ENCODE results near the gene STXBP2. TPM values are rescaled to one million over a fixed set of nuclear protein-coding genes. Genes with fewer than 3 reads are reported as not detected.

The STXBP2 gene
- total and polyA plus RNA-seq, 9 of the 15 experiments (the other 6 are each of a cell fraction or from before 2014, with no cell fraction given): 2.5 to 163 (median 71.3) TPM

- TF ChIP-seq ZBTB5 (IDR thresholded peaks at IDR 0.05) (no peak), NFIX (CRISPR knock-in tag; IDR thresholded peaks at IDR 0.05; ENCODE audit: low read depth) (no peak), HMG20B (CRISPR knock-in tag; IDR thresholded peaks at IDR 0.05) (no peak), ZNF232 (CRISPR knock-in tag; IDR thresholded peaks at IDR 0.05) (no peak), C11orf30 (IDR thresholded peaks at IDR 0.05; ENCODE audit: low read depth) (no peak), ZNF551 (CRISPR knock-in tag; IDR thresholded peaks at IDR 0.05) (no peak), PRDM10 (IDR thresholded peaks at IDR 0.05; ENCODE audit: partially characterized antibody) (no peak), ARID2 (IDR thresholded peaks at IDR 0.05) (no peak), FOS (IDR thresholded peaks at IDR 0.05; ENCODE audit: extremely low read depth, insufficient read length) (no peak), SIX5 (IDR thresholded peaks at IDR 0.05; ENCODE audit: borderline replicate concordance in 1 of 2, insufficient read depth in 1 of 2, low read depth in 1 of 2, low read length in 2 of 2) (no peak), RAD51 (IDR thresholded peaks at IDR 0.05; ENCODE audit: borderline replicate concordance, low read depth) (no peak), FIP1L1 (IDR thresholded peaks at IDR 0.05; ENCODE audit: low read depth, low read length, poor library complexity, severe bottlenecking) (no peak), NR3C1 (CRISPR knock-in tag; IDR thresholded peaks at IDR 0.05) (no peak), BCLAF1 (IDR thresholded peaks at IDR 0.05; ENCODE audit: borderline replicate concordance in 1 of 2, control insufficient read depth in 1 of 2, low read depth in 2 of 2, low read length in 1 of 2) (no peak), ZNF830 (CRISPR knock-in tag; IDR thresholded peaks at IDR 0.05) (no peak), ARNT (IDR thresholded peaks at IDR 0.05) (no peak), EGR1 (conservative IDR thresholded peaks at IDR 0.05) (no peak), HOXB6 (CRISPR knock-in tag; IDR thresholded peaks at IDR 0.05; ENCODE audit: borderline replicate concordance) (no peak), HNRNPUL1 (IDR thresholded peaks at IDR 0.05; ENCODE audit: low read length) (no peak), EHMT2 (IDR thresholded peaks at IDR 0.05) (no peak)
Observed at GRCh38 chr19:7637374-7638256, 705 bp downstream of the STXBP2 start (continued).
